K562 (cell line): Measurements from ENCODE around the gene BRCA1. TPM values are rescaled to one million over a fixed set of nuclear protein-coding genes. Genes with fewer than 3 reads are reported as not detected.
A peak's percentile ranks its signal among the peaks of the same experiment; 100 is the strongest.

Experiments
- ARID1B ChIP-seq: fragments of 450-650 bp; IDR thresholded peaks from 2 replicates; pipeline ENCODE4 v1.6.1; 2016; ENCODE audit warnings: antibody characterized with exemption, mild to moderate bottlenecking, inconsistent platforms
- BDP1 ChIP-seq: IDR thresholded peaks from 3 replicates; pipeline ENCODE4 v1.6.1; 2011; ENCODE audit not compliant: insufficient read length, insufficient read depth
- CBFA2T2 ChIP-seq: fragments of 450-650 bp; conservative IDR thresholded peaks from 2 replicates; pipeline ENCODE4 v1.6.1; 2017; ENCODE audit warnings: mild to moderate bottlenecking
- CBX1 ChIP-seq: sonication (generic); IDR thresholded peaks from 2 replicates; pipeline ENCODE4 v1.6.1; 2016; ENCODE audit warnings: antibody characterized with exemption, low read depth, mild to moderate bottlenecking
- CSDE1 ChIP-seq, 2 experiments: fragments of 450-650 bp; IDR thresholded peaks; 2 replicates each; pipeline ENCODE4 v1.6.1; 2016; ENCODE audit warnings: mild to moderate bottlenecking in 1 of 2
- ELF1 ChIP-seq: fragments of 200-800 bp; sonication (Bioruptor generic); IDR thresholded peaks from 2 replicates; pipeline ENCODE4 v1.6.1; 2016; ENCODE audit warnings: missing genetic modification characterization, missing compliant biosample characterization
- HNRNPLL ChIP-seq: fragments of 200-400 bp; formaldehyde crosslinking; IDR thresholded peaks from 2 replicates; pipeline ENCODE4 v1.6.1; 2017; ENCODE audit warnings: low read length, low read depth, mild to moderate bottlenecking; ENCODE audit not compliant: poor library complexity, severe bottlenecking
- KDM2B ChIP-seq: fragments of 250-450 bp; sonication (Bioruptor Pico); IDR thresholded peaks from 2 replicates; pipeline ENCODE4 v1.8.0; 2021; ENCODE audit warnings: mild to moderate bottlenecking, moderate library complexity
- MAFF ChIP-seq: IDR thresholded peaks from 2 replicates; pipeline ENCODE4 v1.6.1; 2012; ENCODE audit warnings: low read length, improper control_type of control experiment
- NFE2L1 ChIP-seq: fragments of 450-650 bp; IDR thresholded peaks from 2 replicates; pipeline ENCODE4 v1.6.1; 2016; ENCODE audit warnings: missing genetic modification characterization, low read depth, mild to moderate bottlenecking, missing compliant biosample characterization, moderate library complexity, borderline replicate concordance
- POLR2A ChIP-seq: fragments of 450-650 bp; conservative IDR thresholded peaks from 2 replicates; pipeline ENCODE4 v1.6.1; 2016
- RB1 ChIP-seq: fragments of 450-650 bp; IDR thresholded peaks from 2 replicates; pipeline ENCODE4 v1.6.1; 2017; ENCODE audit warnings: low read depth, mild to moderate bottlenecking
- SIX5 ChIP-seq, 2 experiments: IDR thresholded peaks; 2 replicates each; pipeline ENCODE4 v1.6.1; 2011; ENCODE audit warnings: low read length in 2 of 2, borderline replicate concordance in 1 of 2, low read depth in 1 of 2, mild to moderate bottlenecking in 1 of 2, moderate library complexity in 1 of 2; ENCODE audit not compliant: insufficient read depth in 1 of 2
- TSC22D4 ChIP-seq: fragments of 450-650 bp; IDR thresholded peaks from 2 replicates; pipeline ENCODE4 v1.6.1; 2016; ENCODE audit warnings: missing genetic modification characterization, missing biosample characterization, control low read depth
- ZKSCAN8 ChIP-seq: fragments of 200-800 bp; sonication (Bioruptor generic); IDR thresholded peaks from 2 replicates; pipeline ENCODE4 v1.6.1; 2016; ENCODE audit warnings: missing genetic modification characterization, missing compliant biosample characterization
- ZNF384 ChIP-seq: IDR thresholded peaks from 2 replicates; pipeline ENCODE4 v1.6.1; 2012; ENCODE audit warnings: low read depth, low read length, improper control_type of control experiment
- ZNF830 ChIP-seq: fragments of 250-450 bp; sonication (Bioruptor Pico); IDR thresholded peaks from 2 replicates; pipeline ENCODE4 v1.5.0; 2021; ENCODE audit warnings: mild to moderate bottlenecking
- polyA plus RNA-seq, 8 experiments: library from polyadenylated mRNA; depleted of rRNA in 4 of 8; stranded (reverse) in 5 of 8; unstranded in 3 of 8; fragments of >200 nt; fragmentation: Nextera tagmentation in 2 of 8; fragmentation: Illumina TruSeq in 1 of 8; extraction: Ambion mirVana in 2 of 8; extraction: Trizol in 1 of 8; gene quantifications; 2 replicates each; pipeline versions ENCODE4 v1.2.1 to v1.2.3, GENCODE V29; 2011 to 2014; ENCODE audit warnings: inconsistent platforms in 1 of 8, missing spikeins in 1 of 8
- total RNA-seq, 7 experiments: library from RNA; depleted of rRNA in 6 of 7; stranded (reverse); fragments of >200 nt in 6 of 7; fragmentation: Illumina TruSeq in 2 of 7; extraction: Trizol in 2 of 7; gene quantifications; 2 replicates each; pipeline versions ENCODE4 v1.2.1 to v1.2.3, GENCODE V29; 2011 to 2021; ENCODE audit warnings: low replicate concordance in 1 of 7
- TF ChIP-seq, protein P1 (sequence below): fragments of 200-600 bp; sonication (generic); IDR thresholded peaks from one replicate; pipeline ENCODE4 v1.6.1; 2012; ENCODE audit warnings: mild to moderate bottlenecking, low read depth, low read length, inconsistent platforms

BRCA1 gene
- total and polyA plus RNA-seq, 9 of the 15 experiments (the other 6 are each of a cell fraction or from before 2014, with no cell fraction given): 25.9 to 95.3 (median 62.3) TPM

DNA sequence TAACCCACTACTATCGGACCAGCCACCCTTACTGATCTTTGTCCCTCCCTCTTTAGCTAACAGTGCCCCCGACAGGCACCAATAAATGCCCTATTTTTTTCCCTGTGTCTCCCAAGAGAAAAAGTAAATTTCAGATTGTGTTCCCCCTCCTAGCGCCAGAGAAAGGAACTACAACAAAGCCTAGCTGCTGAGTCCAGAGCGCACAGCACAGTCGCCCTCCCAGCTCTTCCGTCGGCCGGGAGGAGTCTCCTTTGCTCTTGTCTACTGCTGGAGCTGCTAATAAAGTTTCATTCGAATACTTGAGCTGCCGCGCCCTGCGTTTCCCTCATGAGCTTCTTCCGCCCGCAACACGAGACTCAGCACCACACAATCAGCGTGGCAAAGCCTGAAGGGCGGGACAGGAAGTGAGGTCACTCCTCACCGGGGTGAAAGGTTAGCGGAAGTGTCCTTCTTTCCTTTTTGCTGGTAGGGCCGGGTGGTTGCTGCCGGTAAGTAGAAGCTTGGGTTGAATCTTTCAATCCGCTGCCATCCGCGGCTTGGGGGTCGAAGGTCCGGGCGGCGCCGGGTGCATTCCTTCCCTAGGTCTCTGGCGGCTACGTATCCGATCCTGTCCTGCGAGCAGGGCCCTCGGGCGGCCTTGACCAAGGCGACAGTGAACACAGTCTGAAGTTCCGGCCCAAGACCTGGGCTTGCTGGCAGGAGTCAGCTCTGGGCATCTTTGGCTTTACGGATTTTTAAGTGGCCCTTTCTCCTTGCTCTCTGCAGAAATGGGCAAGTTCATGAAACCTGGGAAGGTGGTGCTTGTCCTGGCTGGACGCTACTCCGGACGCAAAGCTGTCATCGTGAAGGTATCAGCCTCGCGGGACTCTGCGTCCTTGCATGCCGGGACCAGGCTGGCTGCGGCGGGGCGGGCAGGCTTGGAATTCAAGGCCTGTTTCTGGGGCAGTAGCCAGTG lies 126.9 kb downstream of the BRCA1 start, which contains the start of gene RPL27 (continued):
- no peak for TF ChIP-seq KDM2B (CRISPR knock-in tag)
- TF ChIP-seq MAFF: peak; percentile 40; the same call in 1 of the 2 replicates
- 0 out of 2 replicates have a peak, but pooled peaks have one; percentile 39 for TF ChIP-seq CBX1
- peak; percentile 99 for TF ChIP-seq ELF1
- peak; percentile 90 for TF ChIP-seq ZNF384
- TF ChIP-seq SIX5 (IDR thresholded peaks at IDR 0.05; ENCODE audit: borderline replicate concordance in 1 of 2, insufficient read depth in 1 of 2, low read depth in 1 of 2, low read length in 2 of 2): peak; percentile 64 to 69; a peak in 3 of 4 replicates
- peak; percentile 38; the same call in 1 of the 2 replicates for TF ChIP-seq ARID1B
- 0 out of 2 replicates have a peak, but pooled peaks have one; percentile 46 for TF ChIP-seq ZNF830 (CRISPR knock-in tag)
- no peak for TF ChIP-seq CSDE1 (IDR thresholded peaks at IDR 0.05)
- no peak for TF ChIP-seq NFE2L1
- TF ChIP-seq CBFA2T2: no peak
- TF ChIP-seq RB1: peak; percentile 88
- TF ChIP-seq POLR2A: peak; percentile 99
- TF ChIP-seq ZKSCAN8 (CRISPR knock-in tag): no peak
- TF ChIP-seq HNRNPLL: peak; percentile 62
- TF ChIP-seq, protein P1, sequence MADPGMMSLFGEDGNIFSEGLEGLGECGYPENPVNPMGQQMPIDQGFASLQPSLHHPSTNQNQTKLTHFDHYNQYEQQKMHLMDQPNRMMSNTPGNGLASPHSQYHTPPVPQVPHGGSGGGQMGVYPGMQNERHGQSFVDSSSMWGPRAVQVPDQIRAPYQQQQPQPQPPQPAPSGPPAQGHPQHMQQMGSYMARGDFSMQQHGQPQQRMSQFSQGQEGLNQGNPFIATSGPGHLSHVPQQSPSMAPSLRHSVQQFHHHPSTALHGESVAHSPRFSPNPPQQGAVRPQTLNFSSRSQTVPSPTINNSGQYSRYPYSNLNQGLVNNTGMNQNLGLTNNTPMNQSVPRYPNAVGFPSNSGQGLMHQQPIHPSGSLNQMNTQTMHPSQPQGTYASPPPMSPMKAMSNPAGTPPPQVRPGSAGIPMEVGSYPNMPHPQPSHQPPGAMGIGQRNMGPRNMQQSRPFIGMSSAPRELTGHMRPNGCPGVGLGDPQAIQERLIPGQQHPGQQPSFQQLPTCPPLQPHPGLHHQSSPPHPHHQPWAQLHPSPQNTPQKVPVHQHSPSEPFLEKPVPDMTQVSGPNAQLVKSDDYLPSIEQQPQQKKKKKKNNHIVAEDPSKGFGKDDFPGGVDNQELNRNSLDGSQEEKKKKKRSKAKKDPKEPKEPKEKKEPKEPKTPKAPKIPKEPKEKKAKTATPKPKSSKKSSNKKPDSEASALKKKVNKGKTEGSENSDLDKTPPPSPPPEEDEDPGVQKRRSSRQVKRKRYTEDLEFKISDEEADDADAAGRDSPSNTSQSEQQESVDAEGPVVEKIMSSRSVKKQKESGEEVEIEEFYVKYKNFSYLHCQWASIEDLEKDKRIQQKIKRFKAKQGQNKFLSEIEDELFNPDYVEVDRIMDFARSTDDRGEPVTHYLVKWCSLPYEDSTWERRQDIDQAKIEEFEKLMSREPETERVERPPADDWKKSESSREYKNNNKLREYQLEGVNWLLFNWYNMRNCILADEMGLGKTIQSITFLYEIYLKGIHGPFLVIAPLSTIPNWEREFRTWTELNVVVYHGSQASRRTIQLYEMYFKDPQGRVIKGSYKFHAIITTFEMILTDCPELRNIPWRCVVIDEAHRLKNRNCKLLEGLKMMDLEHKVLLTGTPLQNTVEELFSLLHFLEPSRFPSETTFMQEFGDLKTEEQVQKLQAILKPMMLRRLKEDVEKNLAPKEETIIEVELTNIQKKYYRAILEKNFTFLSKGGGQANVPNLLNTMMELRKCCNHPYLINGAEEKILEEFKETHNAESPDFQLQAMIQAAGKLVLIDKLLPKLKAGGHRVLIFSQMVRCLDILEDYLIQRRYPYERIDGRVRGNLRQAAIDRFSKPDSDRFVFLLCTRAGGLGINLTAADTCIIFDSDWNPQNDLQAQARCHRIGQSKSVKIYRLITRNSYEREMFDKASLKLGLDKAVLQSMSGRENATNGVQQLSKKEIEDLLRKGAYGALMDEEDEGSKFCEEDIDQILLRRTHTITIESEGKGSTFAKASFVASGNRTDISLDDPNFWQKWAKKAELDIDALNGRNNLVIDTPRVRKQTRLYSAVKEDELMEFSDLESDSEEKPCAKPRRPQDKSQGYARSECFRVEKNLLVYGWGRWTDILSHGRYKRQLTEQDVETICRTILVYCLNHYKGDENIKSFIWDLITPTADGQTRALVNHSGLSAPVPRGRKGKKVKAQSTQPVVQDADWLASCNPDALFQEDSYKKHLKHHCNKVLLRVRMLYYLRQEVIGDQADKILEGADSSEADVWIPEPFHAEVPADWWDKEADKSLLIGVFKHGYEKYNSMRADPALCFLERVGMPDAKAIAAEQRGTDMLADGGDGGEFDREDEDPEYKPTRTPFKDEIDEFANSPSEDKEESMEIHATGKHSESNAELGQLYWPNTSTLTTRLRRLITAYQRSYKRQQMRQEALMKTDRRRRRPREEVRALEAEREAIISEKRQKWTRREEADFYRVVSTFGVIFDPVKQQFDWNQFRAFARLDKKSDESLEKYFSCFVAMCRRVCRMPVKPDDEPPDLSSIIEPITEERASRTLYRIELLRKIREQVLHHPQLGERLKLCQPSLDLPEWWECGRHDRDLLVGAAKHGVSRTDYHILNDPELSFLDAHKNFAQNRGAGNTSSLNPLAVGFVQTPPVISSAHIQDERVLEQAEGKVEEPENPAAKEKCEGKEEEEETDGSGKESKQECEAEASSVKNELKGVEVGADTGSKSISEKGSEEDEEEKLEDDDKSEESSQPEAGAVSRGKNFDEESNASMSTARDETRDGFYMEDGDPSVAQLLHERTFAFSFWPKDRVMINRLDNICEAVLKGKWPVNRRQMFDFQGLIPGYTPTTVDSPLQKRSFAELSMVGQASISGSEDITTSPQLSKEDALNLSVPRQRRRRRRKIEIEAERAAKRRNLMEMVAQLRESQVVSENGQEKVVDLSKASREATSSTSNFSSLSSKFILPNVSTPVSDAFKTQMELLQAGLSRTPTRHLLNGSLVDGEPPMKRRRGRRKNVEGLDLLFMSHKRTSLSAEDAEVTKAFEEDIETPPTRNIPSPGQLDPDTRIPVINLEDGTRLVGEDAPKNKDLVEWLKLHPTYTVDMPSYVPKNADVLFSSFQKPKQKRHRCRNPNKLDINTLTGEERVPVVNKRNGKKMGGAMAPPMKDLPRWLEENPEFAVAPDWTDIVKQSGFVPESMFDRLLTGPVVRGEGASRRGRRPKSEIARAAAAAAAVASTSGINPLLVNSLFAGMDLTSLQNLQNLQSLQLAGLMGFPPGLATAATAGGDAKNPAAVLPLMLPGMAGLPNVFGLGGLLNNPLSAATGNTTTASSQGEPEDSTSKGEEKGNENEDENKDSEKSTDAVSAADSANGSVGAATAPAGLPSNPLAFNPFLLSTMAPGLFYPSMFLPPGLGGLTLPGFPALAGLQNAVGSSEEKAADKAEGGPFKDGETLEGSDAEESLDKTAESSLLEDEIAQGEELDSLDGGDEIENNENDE: no peak
- TF ChIP-seq BDP1: no peak
- TF ChIP-seq TSC22D4 (tag): no peak
